GM18508 (cell line): Measurements from ENCODE around the gene HERC5.
A peak's percentile ranks its signal among the peaks of the same experiment; 100 is the strongest.
"Not testable (repeated sequence)": the region's sequence is repeated elsewhere in the genome, so short reads cannot be mapped to it uniquely, and the experiment has no call there.

Experiments
- ATAC-seq: cut with Tn5 transposase; IDR thresholded peaks from one replicate; pipeline ENCODE4 v1.9.1; 2021; ENCODE audit warnings: moderate number of reproducible peaks; ENCODE audit not compliant: insufficient read depth, unreplicated experiment

HERC5 gene

GRCh38 chr4:88456670-88457306 lies at the start of gene HERC5:
Gene HERC5, plus strand, starts transcription at chr4:88457119. Its CDS starts 151 bp downstream, at chr4:88457270.
- ATAC-seq: peak; percentile 88

GRCh38 chr4:88409206-88409605 lies 47.7 kb upstream of the HERC5 start:
- no peak for ATAC-seq

- ATAC-seq: no peak
These were observed 47.1 kb upstream of the HERC5 start for GRCh38 chr4:88409789-88410188.

- ATAC-seq: no peak
These were observed 45.3 kb upstream of the HERC5 start for GRCh38 chr4:88411491-88412096.

- ATAC-seq: no peak
These were observed 43.1 kb upstream of the HERC5 start for GRCh38 chr4:88413801-88414200.

GRCh38 chr4:88414755-88415154 lies 42.2 kb upstream of the HERC5 start:
- ATAC-seq: no peak

GRCh38 chr4:88415982-88416381 lies 40.9 kb upstream of the HERC5 start:
- ATAC-seq: no peak

- no peak for ATAC-seq
These were observed 38.5 kb upstream of the HERC5 start for GRCh38 chr4:88418411-88418810.

- no peak for ATAC-seq
These were observed 37.0 kb upstream of the HERC5 start for GRCh38 chr4:88419874-88420273.

- no peak for ATAC-seq
These were observed 36.1 kb upstream of the HERC5 start for GRCh38 chr4:88420844-88421243.

GRCh38 chr4:88422403-88422802 lies 34.5 kb upstream of the HERC5 start:
- ATAC-seq: no peak

- ATAC-seq: no peak
These were observed 27.5 kb upstream of the HERC5 start for GRCh38 chr4:88429401-88429800.

GRCh38 chr4:88435987-88436693 lies 20.8 kb upstream of the HERC5 start:
- ATAC-seq: no peak

- ATAC-seq: not testable (repeated sequence)
These were observed 19.0 kb upstream of the HERC5 start for GRCh38 chr4:88437873-88438272.

GRCh38 chr4:88439161-88439760 lies 17.7 kb upstream of the HERC5 start:
- ATAC-seq: no peak

- no peak for ATAC-seq
These were observed 16.8 kb upstream of the HERC5 start for GRCh38 chr4:88440146-88440545.

GRCh38 chr4:88441696-88442095 lies 15.2 kb upstream of the HERC5 start:
- ATAC-seq: no peak

- no peak for ATAC-seq
These were observed 14.2 kb upstream of the HERC5 start for GRCh38 chr4:88442689-88443191.

- ATAC-seq: no peak
These were observed 13.4 kb upstream of the HERC5 start for GRCh38 chr4:88443486-88443885.

GRCh38 chr4:88445252-88445651 lies 11.7 kb upstream of the HERC5 start:
- ATAC-seq: no peak

GRCh38 chr4:88446124-88446523 lies 10.8 kb upstream of the HERC5 start:
- ATAC-seq: no peak
